Measurements from ENCODE around the gene FSTL5. TPM values are rescaled to one million over a fixed set of nuclear protein-coding genes. Genes with fewer than 3 reads are reported as not detected.

The FSTL5 gene
- total RNA-seq, 1 donor from 2014 or later = not detected

DNA sequence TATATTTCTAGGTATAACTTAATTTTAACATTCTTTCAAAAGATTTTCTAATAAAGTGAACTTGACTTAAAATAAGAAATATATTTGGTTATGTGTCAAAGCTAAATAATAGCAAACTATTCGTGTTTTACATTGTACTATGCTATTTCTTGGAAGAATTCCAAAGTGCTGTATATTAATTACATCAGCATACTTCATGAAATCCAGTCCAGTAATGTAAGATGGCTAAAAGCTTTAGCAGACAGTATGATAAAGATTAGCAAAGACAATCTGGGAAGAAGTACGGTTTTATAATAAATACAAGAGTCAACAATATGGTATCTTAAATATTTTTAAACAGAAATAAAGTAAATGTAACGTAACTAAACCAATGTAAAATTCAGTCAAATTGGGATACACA lies 125.7 kb downstream of the FSTL5 start:
- DNase-seq (ENCODE audit: low read depth) = no peak
- TF ChIP-seq, protein P1, sequence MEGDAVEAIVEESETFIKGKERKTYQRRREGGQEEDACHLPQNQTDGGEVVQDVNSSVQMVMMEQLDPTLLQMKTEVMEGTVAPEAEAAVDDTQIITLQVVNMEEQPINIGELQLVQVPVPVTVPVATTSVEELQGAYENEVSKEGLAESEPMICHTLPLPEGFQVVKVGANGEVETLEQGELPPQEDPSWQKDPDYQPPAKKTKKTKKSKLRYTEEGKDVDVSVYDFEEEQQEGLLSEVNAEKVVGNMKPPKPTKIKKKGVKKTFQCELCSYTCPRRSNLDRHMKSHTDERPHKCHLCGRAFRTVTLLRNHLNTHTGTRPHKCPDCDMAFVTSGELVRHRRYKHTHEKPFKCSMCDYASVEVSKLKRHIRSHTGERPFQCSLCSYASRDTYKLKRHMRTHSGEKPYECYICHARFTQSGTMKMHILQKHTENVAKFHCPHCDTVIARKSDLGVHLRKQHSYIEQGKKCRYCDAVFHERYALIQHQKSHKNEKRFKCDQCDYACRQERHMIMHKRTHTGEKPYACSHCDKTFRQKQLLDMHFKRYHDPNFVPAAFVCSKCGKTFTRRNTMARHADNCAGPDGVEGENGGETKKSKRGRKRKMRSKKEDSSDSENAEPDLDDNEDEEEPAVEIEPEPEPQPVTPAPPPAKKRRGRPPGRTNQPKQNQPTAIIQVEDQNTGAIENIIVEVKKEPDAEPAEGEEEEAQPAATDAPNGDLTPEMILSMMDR (IDR thresholded peaks at IDR 0.05; ENCODE audit: insufficient read depth, low read length, severe bottlenecking) = no peak
- H3K36me3 ChIP-seq (ENCODE audit: control insufficient read depth, insufficient read depth, low read length) = no peaks in the 10 kb centered on the region
- H3K4me3 ChIP-seq (ENCODE audit: low read depth, low read length) = no peak overlapping the region
- no peak for FAIRE-seq
- no peaks in the 10 kb centered on the region for H3K27me3 ChIP-seq (ENCODE audit: control insufficient read depth, insufficient read depth, low read length)

DNA sequence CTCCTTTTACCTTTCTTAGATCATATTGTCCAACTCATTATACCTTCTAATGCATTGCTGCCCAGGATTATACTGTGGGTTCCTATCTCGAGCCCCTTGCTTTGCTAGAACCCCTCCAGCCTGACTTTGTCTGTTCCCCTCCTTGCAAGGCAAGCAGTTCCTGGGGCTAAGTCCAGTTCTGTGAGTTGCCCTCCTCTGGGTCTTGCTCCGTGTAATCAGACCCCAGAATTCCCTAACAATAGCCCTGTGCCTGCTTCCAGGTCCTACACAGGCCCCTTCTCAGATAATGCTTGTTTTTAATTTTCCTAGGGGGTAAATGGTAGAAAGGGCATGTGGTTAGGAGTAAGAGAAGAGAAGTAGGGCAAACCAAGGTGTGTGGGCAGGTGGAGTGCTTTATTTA lies 145.9 kb downstream of the FSTL5 start:
- Histone ChIP-seq H3K36me3 (ENCODE audit: control insufficient read depth, insufficient read depth, low read length) (no peaks in the 10 kb centered on the region), H3K4me3 (ENCODE audit: low read depth, low read length) (no peak overlapping the region), H3K27me3 (ENCODE audit: control insufficient read depth, insufficient read depth, low read length) (no peaks in the 10 kb centered on the region)
- TF ChIP-seq, protein P1 (IDR thresholded peaks at IDR 0.05; ENCODE audit: insufficient read depth, low read length, severe bottlenecking) = no peak
- FAIRE-seq (no peak), DNase-seq (ENCODE audit: low read depth) (no peak)

DNA sequence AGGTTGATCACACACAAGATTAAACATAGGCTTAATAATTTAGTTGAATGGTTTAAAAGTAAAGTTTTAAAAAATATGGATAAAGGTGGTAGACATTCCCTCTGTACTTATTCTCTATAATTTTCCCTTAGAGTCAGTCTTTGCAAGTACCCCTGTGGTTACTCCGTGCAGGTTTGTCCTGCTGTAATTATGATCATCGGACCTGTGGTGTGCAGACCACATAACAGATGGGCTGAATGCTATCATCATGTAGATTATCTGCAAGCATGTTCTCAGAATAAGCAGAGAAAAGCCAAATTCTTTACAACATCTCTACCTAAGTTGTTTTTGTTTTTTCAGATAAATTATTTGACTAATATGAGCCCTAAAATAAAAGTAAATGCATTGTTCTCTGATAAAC lies 146.8 kb downstream of the FSTL5 start:
- no peak overlapping the region for H3K4me3 ChIP-seq (ENCODE audit: low read depth, low read length)
- no peaks in the 10 kb centered on the region for H3K36me3 ChIP-seq (ENCODE audit: control insufficient read depth, insufficient read depth, low read length)
- FAIRE-seq = no peak
- TF ChIP-seq, protein P1 (IDR thresholded peaks at IDR 0.05; ENCODE audit: insufficient read depth, low read length, severe bottlenecking) = no peak
- no peaks in the 10 kb centered on the region for H3K27me3 ChIP-seq (ENCODE audit: control insufficient read depth, insufficient read depth, low read length)
- DNase-seq (ENCODE audit: low read depth) = no peak

DNA sequence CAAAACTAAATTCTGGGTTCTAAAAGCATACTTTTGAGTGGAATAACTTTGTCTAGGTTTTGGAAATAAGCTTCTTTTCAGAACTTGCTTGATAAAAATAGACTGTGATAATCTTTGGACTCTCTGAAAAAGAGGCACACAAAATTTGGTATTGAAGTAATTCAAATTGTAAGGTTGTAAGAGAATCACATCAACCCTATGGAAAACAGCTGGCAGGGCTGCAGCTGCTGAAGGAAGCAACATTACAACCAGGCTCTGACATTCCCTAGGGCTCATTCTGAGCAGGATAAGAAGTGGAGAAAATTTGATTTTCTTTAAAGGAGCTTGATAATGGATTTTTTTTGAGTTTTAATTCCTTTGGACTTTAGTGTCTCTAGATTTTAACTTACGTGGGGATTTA lies 147.6 kb downstream of the FSTL5 start:
- DNase-seq (ENCODE audit: low read depth) = no peak
- no peak overlapping the region for H3K4me3 ChIP-seq (ENCODE audit: low read depth, low read length)
- no peaks in the 10 kb centered on the region for H3K36me3 ChIP-seq (ENCODE audit: control insufficient read depth, insufficient read depth, low read length)
- TF ChIP-seq, protein P1 (IDR thresholded peaks at IDR 0.05; ENCODE audit: insufficient read depth, low read length, severe bottlenecking) = no peak
- no peak for FAIRE-seq
- no peaks in the 10 kb centered on the region for H3K27me3 ChIP-seq (ENCODE audit: control insufficient read depth, insufficient read depth, low read length)

DNA sequence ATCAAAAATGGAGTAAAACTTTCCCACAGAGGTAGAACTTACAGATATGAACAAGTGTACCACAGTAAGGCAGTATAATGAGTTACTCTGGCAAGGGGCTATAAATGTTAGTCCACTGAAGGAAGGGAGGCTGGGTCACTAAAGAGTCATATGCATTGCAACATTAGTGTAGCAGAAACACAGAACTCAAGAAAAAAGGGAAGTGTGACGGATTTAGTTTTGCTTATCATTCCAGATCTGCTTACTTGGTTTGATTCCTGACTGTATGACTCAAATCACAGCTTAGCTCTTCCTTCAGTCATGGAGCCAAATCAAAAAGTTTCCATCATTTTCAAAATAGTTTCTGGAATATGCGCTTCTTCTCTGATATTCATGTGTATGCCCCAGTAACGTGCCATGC lies 148.7 kb downstream of the FSTL5 start:
- Histone ChIP-seq H3K36me3 (ENCODE audit: control insufficient read depth, insufficient read depth, low read length) (no peaks in the 10 kb centered on the region), H3K27me3 (ENCODE audit: control insufficient read depth, insufficient read depth, low read length) (no peaks in the 10 kb centered on the region), H3K4me3 (ENCODE audit: low read depth, low read length) (no peak overlapping the region)
- TF ChIP-seq, protein P1 (IDR thresholded peaks at IDR 0.05; ENCODE audit: insufficient read depth, low read length, severe bottlenecking) = no peak
- DNase-seq (ENCODE audit: low read depth) = no peak
- FAIRE-seq = no peak

DNA sequence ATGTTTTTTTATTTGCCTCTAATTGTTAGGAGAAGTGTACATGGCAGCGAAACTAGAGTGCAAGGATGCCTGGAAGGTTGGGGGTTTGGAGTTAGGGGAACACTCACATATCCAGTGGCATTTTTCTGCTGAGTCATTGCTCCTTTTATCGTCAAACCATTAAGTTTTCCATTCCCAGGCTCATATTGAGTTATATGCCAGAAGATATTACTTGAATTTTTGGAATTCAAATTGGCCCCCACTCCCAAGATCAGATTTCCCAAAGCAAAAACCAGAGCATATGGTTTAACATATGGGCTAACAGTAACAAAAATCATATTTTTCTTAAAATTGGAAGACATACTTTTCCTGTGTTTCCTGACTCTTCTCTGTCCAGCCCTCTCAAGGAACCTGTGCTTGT lies 152.7 kb downstream of the FSTL5 start:
- H3K4me3 ChIP-seq (ENCODE audit: low read depth, low read length) = no peak overlapping the region
- DNase-seq (ENCODE audit: low read depth) (no peak), FAIRE-seq (no peak)
- no peaks in the 10 kb centered on the region for H3K27me3 ChIP-seq (ENCODE audit: control insufficient read depth, insufficient read depth, low read length)
- TF ChIP-seq, protein P1 (IDR thresholded peaks at IDR 0.05; ENCODE audit: insufficient read depth, low read length, severe bottlenecking) = no peak
- no peaks in the 10 kb centered on the region for H3K36me3 ChIP-seq (ENCODE audit: control insufficient read depth, insufficient read depth, low read length)

Measured in bronchial epithelial cell (primary cell).